Right lobe of liver (tissue), 4 donors: ENCODE measurements around the gene ELOA.

ENCODE experiments used
- CTCF ChIP-seq, 4 donors: fragments of 200-600 bp in 3 of 4; fragments of 450-650 bp in 1 of 4; IDR thresholded peaks; one replicate each; pipeline versions ENCODE4 v1.5.1 to v1.8.0; 2016 to 2022; ENCODE audit warnings: antibody characterized with exemption in 4 of 4, mild to moderate bottlenecking in 2 of 4
- POLR2A ChIP-seq: fragments of 450-650 bp; IDR thresholded peaks from one replicate; pipeline ENCODE4 v1.6.1; 2017; ENCODE audit warnings: antibody characterized with exemption, mild to moderate bottlenecking
- donor health status: DM: no; HTN: no; CAD: no.
- donor health status: DM: no; HTN: no; CAD: no.
- donor health status: DM: no; HTN: yes; CAD: no.

- TF ChIP-seq CTCF (IDR thresholded peaks at IDR 0.05) (no peak), POLR2A (no peak)
These were observed 60.4 kb downstream of the ELOA start for GRCh38 chr1:23803674-23804073.
